Activated CD8-positive, alpha-beta memory T cell treated with anti-CD3 and anti-CD28 coated beads for 48 hours (primary cell): Measurements from ENCODE around the gene PJA2.
"Not testable (repeated sequence)": the region's sequence is repeated elsewhere in the genome, so short reads cannot be mapped to it uniquely, and the experiment has no call there.

Source experiments
- DNase-seq, 3 experiments: peaks; one replicate each; pipeline ENCODE4 v3.0.0-alpha.2; 2020; ENCODE audit warnings: low read depth in 2 of 3, low spot score in 2 of 3

PJA2 gene, protein sequence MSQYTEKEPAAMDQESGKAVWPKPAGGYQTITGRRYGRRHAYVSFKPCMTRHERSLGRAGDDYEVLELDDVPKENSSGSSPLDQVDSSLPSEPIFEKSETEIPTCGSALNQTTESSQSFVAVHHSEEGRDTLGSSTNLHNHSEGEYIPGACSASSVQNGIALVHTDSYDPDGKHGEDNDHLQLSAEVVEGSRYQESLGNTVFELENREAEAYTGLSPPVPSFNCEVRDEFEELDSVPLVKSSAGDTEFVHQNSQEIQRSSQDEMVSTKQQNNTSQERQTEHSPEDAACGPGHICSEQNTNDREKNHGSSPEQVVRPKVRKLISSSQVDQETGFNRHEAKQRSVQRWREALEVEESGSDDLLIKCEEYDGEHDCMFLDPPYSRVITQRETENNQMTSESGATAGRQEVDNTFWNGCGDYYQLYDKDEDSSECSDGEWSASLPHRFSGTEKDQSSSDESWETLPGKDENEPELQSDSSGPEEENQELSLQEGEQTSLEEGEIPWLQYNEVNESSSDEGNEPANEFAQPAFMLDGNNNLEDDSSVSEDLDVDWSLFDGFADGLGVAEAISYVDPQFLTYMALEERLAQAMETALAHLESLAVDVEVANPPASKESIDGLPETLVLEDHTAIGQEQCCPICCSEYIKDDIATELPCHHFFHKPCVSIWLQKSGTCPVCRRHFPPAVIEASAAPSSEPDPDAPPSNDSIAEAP

DNA sequence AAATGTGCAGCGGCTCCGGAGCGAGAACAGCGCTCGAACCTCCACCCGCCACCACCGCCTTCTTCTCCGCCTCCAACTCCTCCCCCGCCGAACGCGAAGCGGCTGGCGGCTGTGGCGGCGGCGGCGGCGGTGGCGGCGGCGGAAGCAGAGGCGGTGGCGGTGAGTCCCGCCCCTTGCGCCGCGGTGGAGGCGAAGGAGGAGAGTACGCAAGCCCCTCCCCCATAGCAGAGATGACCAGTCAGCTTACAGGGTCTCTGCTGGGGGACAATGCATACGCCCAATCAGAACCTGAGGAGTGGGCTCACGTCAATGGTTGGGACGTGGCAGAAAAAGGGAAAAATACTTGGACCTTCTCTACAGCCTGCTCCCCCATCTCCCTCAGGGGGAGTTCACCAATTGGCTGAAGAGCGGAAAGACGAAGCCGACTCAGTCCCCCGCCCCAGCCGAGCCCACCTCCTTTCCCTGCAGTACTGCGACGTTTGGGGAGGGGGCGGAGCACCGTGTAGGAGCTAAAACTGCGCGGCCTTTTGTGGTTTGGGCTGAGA, at the start of gene PJA2:
Gene PJA2, minus strand, starts transcription at position 131 of the 545 bp plus-strand sequence. CDS start 26,541 bp downstream, outside the sequence.
- DNase-seq, result peak; percentile 78 to 92 (median 88)

DNA sequence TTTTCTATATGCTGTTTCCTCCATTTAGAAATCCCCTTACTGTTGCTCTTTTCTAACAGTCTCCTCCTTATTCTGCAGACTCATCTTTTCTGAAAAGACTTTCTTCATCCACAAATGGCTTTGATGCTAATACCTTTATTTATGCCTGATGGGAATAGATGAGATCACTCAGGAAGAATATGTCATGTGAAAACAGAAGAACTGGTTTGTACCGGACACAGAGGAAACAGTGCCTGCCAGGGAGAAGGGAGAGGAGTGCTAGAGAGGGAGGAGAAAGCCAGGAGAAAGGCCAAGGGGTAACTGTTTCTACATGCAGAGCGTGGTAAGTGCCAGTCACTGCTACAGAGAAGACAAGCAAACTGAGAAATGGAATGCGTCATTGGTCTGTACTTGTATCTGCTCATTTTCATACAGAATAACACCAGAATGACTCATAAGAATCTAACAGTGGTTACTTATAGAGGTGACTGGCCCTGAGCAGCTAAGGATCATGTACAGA, 45.9 kb upstream of the PJA2 start:
- no peak for DNase-seq

GRCh38 chr5:109454731-109455505, 45.1 kb upstream of the PJA2 start:
- DNase-seq, result no peak

DNA sequence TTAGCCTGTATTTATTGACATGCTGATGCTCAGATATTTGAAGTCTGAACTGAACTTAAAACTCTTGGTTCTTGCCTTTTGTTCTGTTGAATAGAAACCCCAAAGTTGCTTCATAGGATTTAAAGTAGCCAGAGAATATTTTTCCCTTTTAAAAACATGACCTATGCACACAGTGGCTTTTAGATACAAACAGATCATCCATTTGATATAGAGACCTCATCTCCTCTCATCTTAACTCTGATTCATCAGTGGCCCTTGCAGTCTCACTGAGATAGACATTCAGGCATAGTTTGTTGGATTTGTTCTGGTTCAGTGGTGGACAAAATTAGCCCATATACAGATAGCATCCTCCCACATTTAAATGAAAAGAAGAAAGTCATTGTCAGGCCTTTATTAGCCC, 43.5 kb upstream of the PJA2 start:
- no peak for DNase-seq

- DNase-seq, result no peak
Observed at GRCh38 chr5:109452661-109453060, 42.9 kb upstream of the PJA2 start.

- no peak for DNase-seq
Observed at GRCh38 chr5:109451146-109451545, 41.4 kb upstream of the PJA2 start.

GRCh38 chr5:109450129-109450877, 40.5 kb upstream of the PJA2 start:
- DNase-seq, result no peak

DNA sequence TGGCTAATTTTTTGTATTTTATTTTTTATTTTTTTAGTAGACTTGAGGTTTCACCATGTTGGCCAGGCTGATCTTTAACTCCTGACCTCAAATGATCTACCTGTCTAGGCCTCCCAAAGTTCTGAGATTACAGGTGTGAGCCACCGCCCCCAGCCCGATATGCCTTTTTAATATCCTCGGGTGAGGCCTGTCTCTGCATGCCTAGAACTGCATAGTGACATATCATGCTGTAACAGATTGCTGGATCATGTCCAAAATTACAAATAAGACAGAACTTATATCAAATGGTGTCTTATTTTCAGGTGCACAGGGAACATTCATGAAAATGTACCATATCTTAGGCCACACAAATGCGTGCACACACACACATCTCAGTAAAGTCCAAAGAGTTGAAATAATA, 39.1 kb upstream of the PJA2 start:
- DNase-seq, result no peak

GRCh38 chr5:109439590-109439989, 29.8 kb upstream of the PJA2 start:
- no peak for DNase-seq

- DNase-seq, result no peak
Observed at GRCh38 chr5:109426075-109426474, 16.3 kb upstream of the PJA2 start.

- DNase-seq, result not testable (repeated sequence)
Observed at GRCh38 chr5:109425521-109425920, 15.7 kb upstream of the PJA2 start.

DNA sequence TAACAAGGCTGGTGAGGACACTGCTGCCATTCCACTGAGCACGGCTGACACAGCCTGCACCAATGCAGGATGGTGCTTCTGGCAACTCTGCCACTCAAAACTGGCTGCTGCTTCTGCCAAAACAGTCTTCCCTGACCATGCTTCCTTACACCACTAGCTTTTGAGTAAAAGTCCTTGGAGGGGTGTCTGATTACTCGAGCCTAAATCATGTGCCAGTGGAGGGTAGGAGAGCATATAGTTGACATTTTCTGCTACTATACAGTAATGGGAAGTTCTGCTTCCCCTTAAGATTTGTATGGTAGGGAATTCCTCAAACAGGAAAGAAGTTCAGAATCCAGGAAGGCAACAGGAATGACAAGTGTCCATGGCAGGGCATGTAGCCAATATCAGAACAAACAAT, 12.2 kb upstream of the PJA2 start:
- no peak for DNase-seq

DNA sequence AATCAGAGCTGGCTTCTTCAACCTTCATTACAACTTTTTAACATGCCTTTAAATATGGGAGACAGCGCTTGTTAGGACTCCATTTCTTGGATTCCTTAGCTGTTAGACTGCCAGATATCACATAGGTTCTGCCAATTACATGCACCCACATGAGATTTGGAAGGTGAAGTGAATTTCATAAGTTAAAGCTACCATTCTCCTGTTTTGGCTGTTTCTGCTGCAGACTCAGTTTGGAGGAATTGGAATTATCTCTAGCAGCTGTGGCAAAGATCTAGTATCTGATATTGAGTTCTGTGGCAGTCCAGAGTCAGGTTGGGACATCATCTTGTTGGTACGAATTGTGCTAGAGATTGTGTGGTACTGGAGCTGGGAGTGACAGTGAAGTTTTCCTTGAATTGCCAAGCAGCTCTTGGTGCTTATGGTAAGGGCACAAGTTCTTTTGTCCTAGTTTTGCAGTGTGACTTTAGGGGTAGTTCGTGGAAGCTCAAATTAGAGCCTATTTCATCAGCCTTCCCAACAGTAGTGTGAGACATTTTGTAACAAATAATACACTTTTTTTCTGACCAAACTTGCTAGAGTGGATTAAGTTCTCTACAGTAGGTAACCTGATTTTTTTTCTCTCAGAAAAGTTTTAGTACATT, 9.1 kb upstream of the PJA2 start:
- DNase-seq, result no peak

DNA sequence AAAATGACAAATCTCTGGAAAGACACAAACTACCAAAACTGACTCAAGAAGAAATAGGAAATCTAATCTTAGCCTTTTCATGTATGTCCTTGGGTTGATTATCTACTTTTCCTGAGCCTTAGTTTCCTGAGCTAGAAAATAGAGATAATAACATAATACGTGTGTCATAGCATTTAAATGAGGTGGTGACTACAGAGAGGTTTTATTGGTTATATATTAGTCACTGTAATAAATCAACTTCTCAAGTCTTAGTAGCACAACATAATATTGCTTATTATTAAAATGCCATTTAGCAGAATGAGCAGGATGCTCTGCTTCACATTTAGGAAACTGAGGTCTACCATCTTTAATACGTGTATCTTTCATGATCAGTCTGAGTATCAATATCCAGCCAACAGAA, 7.1 kb upstream of the PJA2 start:
- DNase-seq, result no peak

- not testable (repeated sequence) for DNase-seq
Observed at GRCh38 chr5:109413921-109414461, 4.2 kb upstream of the PJA2 start.

DNA sequence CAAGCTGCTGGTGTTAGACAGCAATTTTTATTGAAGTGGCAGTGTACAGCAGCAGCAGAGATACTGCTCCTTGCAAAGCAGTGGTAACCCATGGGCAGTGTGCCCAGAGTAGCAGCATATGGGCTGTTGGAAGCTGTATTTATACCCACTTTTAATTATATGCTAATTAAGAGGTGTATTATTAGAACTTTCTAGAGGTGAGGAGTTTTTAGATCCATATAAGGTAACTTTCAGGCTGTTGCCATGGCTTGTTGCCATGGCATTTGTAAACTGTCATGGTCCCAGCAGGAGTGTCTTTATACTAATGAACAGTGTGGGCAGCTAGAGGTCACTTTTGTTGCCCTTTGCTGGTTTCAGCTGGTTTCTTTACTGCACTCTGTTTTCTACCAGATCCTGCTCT, 3.7 kb upstream of the PJA2 start:
- no peak for DNase-seq

DNA sequence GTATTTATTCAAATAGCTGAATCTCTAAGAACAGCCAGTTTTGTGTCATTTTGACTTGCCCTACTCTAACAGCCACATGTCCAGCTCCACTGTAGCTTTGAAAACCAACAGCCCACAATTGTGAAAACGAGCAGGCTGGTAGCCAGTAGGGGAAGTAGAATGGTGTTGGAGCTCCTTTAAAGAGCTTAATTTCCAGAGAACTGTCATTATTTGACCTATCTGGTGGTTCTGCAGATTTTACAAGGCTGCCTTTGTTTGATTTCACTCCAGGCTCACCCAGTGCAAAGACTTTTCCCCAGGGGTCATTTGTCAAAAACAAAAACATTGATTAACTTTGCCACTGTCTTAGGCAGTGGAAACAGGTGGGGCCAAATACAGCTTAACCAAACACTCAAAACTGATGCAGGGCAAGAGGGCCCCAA, 3.2 kb upstream of the PJA2 start:
- DNase-seq, result no peak

DNA sequence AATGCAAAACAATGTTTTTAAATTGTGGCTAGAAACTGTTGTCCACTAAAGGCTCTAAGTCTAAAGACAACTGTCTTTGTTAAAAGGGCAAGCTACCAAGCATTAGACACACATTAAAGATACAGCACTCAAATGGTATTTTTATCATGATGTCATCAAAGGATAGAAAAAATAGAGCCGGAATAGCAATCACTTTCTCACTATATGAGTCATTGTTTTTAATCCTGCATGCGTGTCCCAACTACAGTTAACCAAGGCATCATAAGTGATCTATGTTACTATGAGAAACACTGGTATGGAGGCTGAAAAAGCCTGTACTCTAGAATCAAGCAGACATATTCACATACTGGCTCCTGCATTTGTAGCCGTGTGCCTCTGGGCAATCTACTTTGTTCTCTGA, 1.9 kb upstream of the PJA2 start:
- no peak for DNase-seq

DNA sequence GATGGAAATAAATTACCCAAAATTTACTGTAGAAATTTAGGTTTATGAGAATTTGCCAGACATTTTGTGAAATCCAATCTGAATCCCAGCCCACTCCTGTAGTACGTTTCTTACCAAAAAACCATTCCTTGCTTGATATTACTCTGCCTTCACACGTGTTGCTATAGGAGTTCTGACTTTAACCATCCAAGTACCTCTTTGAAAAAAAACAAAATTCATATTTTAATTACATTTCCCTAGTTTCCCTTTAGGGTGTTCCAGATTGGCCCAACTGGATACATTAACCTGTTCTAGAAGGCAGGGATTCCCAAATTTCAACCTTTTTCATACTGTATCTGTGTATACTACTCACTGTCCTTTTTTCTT, 1.4 kb upstream of the PJA2 start:
- DNase-seq, result no peak
